H1 (cell line): ENCODE measurements around the gene KDR. TPM values are rescaled to one million over a fixed set of nuclear protein-coding genes. Genes with fewer than 3 reads are reported as not detected.

Experiments
- CBX5 ChIP-seq: fragments of 300-800, 300-1000 bp; sonication (generic); IDR thresholded peaks from 2 replicates; pipeline ENCODE4 v1.7.1; 2016; ENCODE audit warnings: antibody characterized with exemption, low read length, low read depth
- KDM5A ChIP-seq: fragments of 200-600 bp; IDR thresholded peaks from 2 replicates; pipeline ENCODE4 v1.7.1; 2012; ENCODE audit warnings: mild to moderate bottlenecking, low read length, inconsistent platforms, mixed read lengths
- polyA plus RNA-seq, 7 experiments: library from polyadenylated mRNA; depleted of rRNA in 3 of 7; stranded (reverse) in 5 of 7; unstranded in 2 of 7; fragments of >200 nt in 5 of 7; fragments of 200-250 nt in 2 of 7; gene quantifications; 1 replicate in 5 of 7; 2 replicates in 1 of 7; 4 replicates in 1 of 7; pipeline versions ENCODE4 v1.2.1 to v1.2.3, GENCODE V29; 2011 to 2013; ENCODE audit warnings: missing spikeins in 2 of 7, mixed read lengths in 2 of 7
- total RNA-seq: library from RNA; stranded (reverse); fragmentation: NEBNext Ultra II Directional; extraction: Animal tissue kit (Norgen Biotek cat#: 25700); gene quantifications from 2 replicates; pipeline ENCODE4 v1.2.1, GENCODE V29; 2021

Gene KDR
- total and polyA plus RNA-seq, 2 of the 8 experiments (the other 6 are each of a cell fraction or from before 2014, with no cell fraction given), result 69.3 to 106 TPM

- TF ChIP-seq CBX5 (no peak), KDM5A (no peak)
Observed at GRCh38 chr4:55143858-55144257, 18.5 kb upstream of the KDR start (continued).
